GM12872 (cell line): ENCODE data around the gene SSTR5.

Experiments used
- TF ChIP-seq, protein P1 (sequence below): IDR thresholded peaks from 3 replicates; pipeline ENCODE4 v1.5.1; 2011; ENCODE audit warnings: low read depth, mild to moderate bottlenecking, low read length, moderate library complexity; ENCODE audit not compliant: insufficient read depth

The SSTR5 gene

DNA sequence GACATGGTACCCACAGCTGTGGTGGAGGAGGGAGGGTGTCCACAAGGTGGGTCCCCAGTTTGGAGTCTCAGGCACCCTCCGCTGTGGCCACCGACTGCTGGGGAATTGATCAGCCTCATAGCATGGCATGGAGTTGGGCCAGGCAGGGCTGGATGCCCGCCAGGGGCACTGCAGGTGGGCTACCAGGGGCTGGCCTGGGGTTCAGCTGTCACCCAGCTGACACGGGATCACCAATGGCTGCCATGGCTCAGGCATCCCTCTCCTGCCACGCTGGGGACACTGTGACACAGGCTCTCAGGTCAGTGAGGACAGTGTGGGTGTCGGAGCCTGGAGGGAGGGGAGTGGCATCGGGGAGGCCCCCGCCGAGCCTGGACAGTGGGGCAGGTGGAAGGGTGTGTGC lies 19.8 kb upstream of the SSTR5 start:
- TF ChIP-seq, protein P1, sequence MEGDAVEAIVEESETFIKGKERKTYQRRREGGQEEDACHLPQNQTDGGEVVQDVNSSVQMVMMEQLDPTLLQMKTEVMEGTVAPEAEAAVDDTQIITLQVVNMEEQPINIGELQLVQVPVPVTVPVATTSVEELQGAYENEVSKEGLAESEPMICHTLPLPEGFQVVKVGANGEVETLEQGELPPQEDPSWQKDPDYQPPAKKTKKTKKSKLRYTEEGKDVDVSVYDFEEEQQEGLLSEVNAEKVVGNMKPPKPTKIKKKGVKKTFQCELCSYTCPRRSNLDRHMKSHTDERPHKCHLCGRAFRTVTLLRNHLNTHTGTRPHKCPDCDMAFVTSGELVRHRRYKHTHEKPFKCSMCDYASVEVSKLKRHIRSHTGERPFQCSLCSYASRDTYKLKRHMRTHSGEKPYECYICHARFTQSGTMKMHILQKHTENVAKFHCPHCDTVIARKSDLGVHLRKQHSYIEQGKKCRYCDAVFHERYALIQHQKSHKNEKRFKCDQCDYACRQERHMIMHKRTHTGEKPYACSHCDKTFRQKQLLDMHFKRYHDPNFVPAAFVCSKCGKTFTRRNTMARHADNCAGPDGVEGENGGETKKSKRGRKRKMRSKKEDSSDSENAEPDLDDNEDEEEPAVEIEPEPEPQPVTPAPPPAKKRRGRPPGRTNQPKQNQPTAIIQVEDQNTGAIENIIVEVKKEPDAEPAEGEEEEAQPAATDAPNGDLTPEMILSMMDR, result no peak

- TF ChIP-seq, protein P1, result no peak
These were observed 19.4 kb upstream of the SSTR5 start for GRCh38 chr16:1053121-1053521.

DNA sequence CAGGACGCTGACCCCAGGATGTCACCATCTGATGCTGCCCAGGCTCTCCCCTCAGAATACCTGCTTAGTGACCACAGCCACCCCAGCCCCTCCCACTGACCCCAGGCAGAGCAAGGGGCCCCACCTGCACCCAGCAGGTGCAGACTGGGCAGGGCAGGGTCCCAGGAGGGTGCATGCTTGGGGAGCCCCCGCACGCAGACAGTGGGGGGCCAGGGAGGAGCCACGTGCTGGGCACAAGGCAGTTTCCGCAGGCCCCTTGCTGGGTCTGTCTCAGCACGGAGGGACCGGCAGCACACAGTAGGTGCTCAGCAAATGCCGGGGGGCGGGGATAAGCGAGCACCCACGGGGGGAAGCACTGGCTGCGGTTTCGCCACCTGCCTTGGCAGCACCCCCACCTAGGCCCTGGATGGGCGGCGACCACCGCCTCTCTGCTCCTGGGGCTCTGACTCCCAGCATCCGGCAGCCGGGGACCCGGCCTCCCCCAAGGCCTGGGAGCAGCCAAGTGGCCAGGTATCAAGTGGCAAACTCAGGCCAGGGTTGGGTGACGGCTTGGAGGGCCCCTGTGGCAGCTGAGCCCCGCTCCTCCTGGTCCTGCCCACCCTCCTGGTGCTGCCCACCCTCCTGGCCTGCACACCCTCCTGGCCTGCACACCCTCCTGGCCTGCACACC lies 18.7 kb upstream of the SSTR5 start:
- TF ChIP-seq, protein P1, result no peak

- TF ChIP-seq, protein P1, result peak; percentile 65
These were observed 17.6 kb upstream of the SSTR5 start for GRCh38 chr16:1054660-1055556.

DNA sequence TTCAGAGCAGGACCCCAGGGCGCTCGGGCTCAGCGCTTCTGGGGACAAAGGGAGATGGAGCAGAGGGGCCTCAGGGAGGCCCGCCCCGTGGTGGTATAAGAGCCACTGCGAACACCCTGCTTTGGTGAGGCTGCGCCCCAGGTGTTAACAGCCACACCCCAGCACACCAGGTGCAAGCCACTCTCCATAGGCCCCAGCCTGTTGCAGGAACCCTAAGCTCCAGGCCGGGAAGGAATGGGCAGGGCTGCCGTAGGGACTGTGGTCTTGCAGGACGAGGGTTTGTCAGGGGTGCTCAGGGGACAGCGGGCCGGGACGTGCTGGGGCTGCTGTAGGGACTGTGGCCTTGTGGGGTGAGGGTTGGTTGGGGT lies 17.0 kb upstream of the SSTR5 start:
- TF ChIP-seq, protein P1, result no peak

DNA sequence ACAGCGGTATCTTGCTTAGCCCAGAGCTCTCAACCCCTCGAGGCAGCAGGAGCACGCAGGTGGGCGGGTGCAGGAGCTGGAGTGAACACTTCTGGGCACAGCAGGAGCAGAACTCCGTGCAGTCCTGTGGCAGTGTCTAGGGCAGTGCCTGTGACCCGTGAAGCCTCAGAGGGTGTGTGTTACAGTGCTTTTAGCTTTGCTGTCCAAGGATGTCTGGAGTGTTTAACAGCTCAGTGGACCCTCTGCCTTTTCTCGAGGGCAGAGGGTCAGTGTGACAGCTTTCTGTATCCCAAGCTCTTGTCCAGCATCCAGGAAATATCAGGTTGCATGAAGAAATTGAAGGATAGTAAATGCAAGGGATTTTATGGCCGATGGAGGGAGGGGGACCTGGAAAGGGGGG lies 16.4 kb upstream of the SSTR5 start:
- TF ChIP-seq, protein P1, result no peak

DNA sequence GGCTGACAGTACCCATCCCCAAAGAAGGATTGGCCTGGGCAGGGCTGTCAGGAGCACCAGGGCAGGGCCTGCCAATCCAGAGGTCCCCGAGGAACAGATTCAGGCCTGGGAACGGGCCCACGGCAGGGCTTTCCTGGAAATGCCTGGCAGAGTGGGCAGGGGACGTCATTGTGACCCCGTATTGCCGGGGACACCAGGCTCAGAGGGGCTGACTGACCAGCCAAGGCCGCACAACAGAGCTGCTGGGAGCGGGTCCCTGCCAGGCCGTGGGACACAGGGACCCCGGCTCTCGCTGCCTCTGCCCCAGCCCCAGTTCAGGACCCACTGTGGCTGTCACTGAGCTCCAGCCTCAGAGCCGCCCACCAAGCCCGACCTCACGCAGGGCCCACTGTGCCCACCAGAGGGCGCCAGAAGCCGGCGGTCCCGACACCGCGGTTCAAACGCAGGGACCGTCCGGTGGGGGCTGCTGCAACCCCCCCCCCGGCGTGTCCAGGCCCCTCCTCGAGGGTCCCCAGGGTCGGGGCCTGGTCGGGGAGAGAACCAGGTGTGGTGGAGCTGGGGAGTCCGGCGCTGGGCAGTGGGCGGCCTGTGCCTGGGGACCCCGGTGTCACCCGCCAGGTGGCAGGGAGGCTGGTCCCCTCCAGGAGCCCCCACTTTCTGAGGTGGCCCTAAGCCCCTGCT lies 15.2 kb upstream of the SSTR5 start:
- TF ChIP-seq, protein P1, result peak; percentile 67
